ENCODE data around the gene ZNF84.

The ZNF84 gene

DNA sequence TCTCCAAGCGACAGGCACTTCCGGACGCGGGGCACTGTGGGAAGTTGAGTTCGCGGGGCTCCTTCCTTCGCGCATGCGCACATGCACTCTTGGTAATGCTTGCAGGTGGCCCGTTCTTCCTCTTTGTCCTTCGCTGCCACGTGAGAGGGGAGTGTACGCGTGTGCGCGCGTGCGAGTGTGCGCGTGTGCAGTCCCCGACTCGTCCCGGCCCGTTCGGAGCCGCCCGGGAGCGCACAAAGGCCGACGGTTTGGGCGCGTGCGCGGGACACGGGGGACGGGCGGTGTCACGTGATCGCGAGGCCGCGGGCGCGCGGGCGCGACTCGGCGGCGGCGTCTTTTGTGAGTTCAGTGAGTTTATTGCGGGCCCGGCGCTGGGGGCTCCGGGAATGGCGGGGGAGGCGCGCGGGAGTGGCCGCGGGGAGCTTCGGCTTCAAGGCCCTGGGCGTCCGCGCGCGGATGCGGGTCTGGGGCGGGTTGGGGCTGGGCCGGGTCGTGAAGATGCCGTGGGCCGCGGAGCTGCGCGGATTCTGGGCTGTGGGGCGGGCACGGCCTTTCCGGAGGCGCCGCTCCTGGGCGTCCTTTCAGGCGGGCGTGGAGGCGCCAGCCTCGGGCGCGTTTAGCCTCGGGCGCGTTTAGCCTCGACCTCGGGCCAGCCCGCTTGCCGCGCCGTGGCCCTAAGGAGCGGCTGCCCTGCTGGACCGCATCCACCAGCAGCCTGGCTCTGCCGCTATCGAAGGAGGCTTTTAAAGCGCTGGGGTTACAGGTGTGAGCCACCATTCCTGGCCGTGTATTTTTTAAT, at the start of gene ZNF84:
Gene ZNF84 (plus strand): TSS at position 303 of the 799 bp plus-strand sequence. CDS start 3,959 bp downstream, outside the sequence.
- peak within 1 kb of the TSS; percentile 63 for H3K4me3 ChIP-seq (ENCODE audit: low read length)
- TF ChIP-seq, protein P1, sequence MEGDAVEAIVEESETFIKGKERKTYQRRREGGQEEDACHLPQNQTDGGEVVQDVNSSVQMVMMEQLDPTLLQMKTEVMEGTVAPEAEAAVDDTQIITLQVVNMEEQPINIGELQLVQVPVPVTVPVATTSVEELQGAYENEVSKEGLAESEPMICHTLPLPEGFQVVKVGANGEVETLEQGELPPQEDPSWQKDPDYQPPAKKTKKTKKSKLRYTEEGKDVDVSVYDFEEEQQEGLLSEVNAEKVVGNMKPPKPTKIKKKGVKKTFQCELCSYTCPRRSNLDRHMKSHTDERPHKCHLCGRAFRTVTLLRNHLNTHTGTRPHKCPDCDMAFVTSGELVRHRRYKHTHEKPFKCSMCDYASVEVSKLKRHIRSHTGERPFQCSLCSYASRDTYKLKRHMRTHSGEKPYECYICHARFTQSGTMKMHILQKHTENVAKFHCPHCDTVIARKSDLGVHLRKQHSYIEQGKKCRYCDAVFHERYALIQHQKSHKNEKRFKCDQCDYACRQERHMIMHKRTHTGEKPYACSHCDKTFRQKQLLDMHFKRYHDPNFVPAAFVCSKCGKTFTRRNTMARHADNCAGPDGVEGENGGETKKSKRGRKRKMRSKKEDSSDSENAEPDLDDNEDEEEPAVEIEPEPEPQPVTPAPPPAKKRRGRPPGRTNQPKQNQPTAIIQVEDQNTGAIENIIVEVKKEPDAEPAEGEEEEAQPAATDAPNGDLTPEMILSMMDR (IDR thresholded peaks at IDR 0.05; ENCODE audit: insufficient read depth, low read depth, low read length, missing control alignments) = no peak
- peak; percentile 98 for DNase-seq (ENCODE audit: low read depth)

DNA sequence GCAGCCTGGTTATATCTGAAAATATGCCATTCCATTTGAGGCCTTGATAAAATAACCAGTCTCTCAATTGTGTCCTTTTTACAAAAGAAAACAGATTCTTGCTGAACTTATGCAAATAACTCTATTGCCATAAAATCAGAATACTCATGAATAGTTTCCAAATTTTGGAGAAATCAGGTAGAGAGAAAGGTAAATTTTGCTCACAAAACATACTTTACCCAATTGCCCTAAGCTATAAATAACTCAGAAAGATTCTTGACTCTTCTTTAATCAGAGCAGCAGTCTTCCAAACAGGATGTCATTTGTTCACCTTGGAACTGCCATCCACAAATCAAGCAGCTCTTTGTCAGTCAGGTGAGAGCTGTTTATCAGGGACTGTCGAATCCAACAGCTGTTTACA, 38.6 kb upstream of the ZNF84 start:
- TF ChIP-seq, protein P1 (IDR thresholded peaks at IDR 0.05; ENCODE audit: insufficient read depth, low read depth, low read length, missing control alignments) = no peak
- no peak for DNase-seq (ENCODE audit: low read depth)
- H3K4me3 ChIP-seq (ENCODE audit: low read length) = no peak overlapping the region

DNA sequence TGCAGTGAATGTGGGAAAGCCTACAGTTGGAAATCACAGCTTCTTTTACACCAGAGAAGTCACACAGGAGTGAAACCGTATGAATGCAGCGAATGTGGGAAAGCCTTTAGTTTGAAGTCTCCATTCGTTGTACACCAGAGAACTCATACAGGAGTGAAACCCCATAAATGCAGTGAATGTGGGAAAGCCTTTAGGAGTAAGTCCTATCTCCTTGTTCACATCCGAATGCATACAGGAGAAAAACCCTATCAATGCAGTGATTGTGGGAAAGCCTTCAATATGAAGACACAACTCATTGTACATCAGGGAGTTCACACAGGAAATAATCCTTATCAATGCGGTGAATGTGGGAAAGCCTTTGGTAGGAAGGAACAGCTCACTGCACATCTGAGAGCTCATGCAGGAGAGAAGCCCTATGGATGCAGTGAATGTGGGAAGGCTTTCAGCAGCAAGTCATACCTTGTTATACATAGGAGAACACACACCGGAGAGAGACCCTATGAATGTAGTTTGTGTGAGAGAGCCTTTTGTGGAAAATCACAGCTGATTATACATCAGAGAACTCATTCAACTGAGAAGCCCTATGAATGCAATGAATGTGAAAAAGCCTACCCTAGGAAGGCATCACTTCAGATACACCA, 26.5 kb upstream of the ZNF84 start:
- no peak for DNase-seq (ENCODE audit: low read depth)
- TF ChIP-seq, protein P1 (IDR thresholded peaks at IDR 0.05; ENCODE audit: insufficient read depth, low read depth, low read length, missing control alignments) = no peak

DNA sequence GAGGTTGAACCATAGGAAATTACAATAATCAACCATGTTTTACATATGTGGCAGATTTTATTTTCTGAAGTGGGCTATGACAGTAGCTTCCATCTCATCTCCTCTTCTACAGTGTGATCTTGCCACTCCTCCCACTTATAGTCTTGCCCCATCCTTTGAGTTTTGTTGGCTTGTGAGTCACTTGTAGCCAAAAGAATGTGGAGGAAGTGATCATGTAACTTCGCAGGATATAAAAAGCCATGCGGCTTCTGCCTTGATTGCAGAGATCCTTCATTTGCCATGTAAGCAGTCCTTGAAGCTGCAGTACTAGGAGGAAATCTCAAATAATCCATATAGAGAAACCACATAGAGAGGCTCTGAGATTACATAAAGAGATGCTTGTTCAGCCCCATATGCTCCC, 13.7 kb upstream of the ZNF84 start:
- DNase-seq (ENCODE audit: low read depth) = peak; percentile 45
- TF ChIP-seq, protein P1 (IDR thresholded peaks at IDR 0.05; ENCODE audit: insufficient read depth, low read depth, low read length, missing control alignments) = no peak
- H3K4me3 ChIP-seq (ENCODE audit: low read length) = no peak overlapping the region

More for the DNA sequence above, 26.5 kb upstream of the ZNF84 start:
- H3K4me3 ChIP-seq (ENCODE audit: low read length) = no peak overlapping the region

DNA sequence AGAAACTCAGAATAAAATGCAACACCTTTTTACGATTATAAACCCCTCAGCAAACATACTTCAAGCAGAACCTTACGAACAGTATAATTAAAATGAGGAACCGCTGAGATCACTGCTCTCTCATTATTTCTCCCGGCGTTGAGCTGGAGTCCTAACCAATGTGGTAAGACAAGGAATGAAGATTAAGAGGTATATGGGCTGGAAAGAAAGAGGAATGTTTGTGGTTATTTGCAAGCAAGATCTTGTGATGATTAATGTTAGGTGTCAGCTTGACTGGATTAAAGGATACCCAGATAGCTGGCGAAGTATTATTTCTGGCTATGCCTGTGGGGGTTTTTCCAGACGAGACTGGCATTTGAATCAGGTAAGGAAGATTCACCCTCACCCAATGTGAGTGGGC, 10.3 kb upstream of the ZNF84 start:
- H3K4me3 ChIP-seq (ENCODE audit: low read length) = no peak overlapping the region
- DNase-seq (ENCODE audit: low read depth) = peak; percentile 19
- TF ChIP-seq, protein P1 (IDR thresholded peaks at IDR 0.05; ENCODE audit: insufficient read depth, low read depth, low read length, missing control alignments) = no peak

DNA sequence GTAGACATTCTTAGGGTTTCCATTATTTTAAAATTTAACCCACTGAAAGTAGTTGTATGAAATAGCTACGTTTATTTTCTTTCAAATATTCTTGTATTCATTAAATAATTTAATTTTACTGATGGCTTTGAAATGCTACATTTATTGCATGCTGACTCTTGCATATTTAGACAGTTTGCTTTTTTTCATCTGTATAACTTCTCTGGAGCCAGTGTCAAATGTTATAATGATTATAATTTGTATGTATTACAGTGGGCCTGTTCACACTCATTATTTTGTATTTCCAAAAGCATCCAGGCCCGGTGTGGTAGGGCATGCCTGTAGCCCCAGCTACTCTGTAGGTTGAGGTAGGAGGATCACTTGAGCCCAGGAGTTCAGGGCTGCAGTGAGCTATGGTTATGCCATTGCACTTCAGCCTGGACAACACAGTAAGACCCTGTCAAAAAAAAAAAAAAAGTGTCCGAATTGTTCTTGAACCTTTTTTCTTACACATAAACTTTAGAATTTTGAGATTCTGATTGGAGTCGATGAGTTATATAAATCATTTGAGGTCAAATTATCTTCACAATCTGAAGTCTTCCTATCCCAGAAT, 905 bp downstream of the ZNF84 start:
- peak overlapping the region; percentile 63 for H3K4me3 ChIP-seq (ENCODE audit: low read length)
- no peak for DNase-seq (ENCODE audit: low read depth)
- TF ChIP-seq, protein P1 (IDR thresholded peaks at IDR 0.05; ENCODE audit: insufficient read depth, low read depth, low read length, missing control alignments) = no peak
